Kidney (tissue), 14 donors: ENCODE measurements around the gene SF3B1. TPM values are rescaled to one million over a fixed set of nuclear protein-coding genes. Genes with fewer than 3 reads are reported as not detected.
A peak's percentile ranks its signal among the peaks of the same experiment; 100 is the strongest.

Source experiments
- DNase-seq, 5 donors: peaks; one replicate each; pipeline ENCODE4 v3.0.0-alpha.2; 2013 to 2020
- FAIRE-seq: peaks from 2 replicates; lab custom pipeline; 2012; peaks lifted over from hg19 to GRCh38; lab: Jason Lieb, UNC
- H3K27ac ChIP-seq, 2 donors: one replicate each; pipeline ENCODE4 v1.7.0; 2013; ENCODE audit warnings: low read depth in 2 of 2, low read length in 2 of 2, inconsistent platforms in 1 of 2
- H3K27me3 ChIP-seq: one replicate; pipeline ENCODE4 v1.7.1; 2013; ENCODE audit warnings: low read length, inconsistent platforms; ENCODE audit not compliant: control insufficient read depth, insufficient read depth
- H3K36me3 ChIP-seq, 3 donors: one replicate each; pipeline versions ENCODE4 v1.7.0 to v1.7.1; 2013; ENCODE audit warnings: low read length in 3 of 3, control low read depth in 1 of 3, inconsistent platforms in 1 of 3; ENCODE audit not compliant: insufficient read depth in 3 of 3, control insufficient read depth in 2 of 3
- H3K4me1 ChIP-seq, 3 donors: one replicate each; pipeline versions ENCODE4 v1.7.0 to v1.7.1; 2013; ENCODE audit warnings: low read length in 3 of 3, inconsistent platforms in 1 of 3, low read depth in 1 of 3; ENCODE audit not compliant: control insufficient read depth in 2 of 3, insufficient read depth in 2 of 3
- H3K4me3 ChIP-seq, 3 donors: one replicate each; pipeline versions ENCODE4 v1.7.0 to v1.8.1; 2013; ENCODE audit warnings: low read length in 3 of 3, control low read depth in 1 of 3, inconsistent platforms in 1 of 3
- H3K9ac ChIP-seq, 3 donors: one replicate each; pipeline versions ENCODE4 v1.7.0 to v1.7.1; 2013; ENCODE audit warnings: low read length in 3 of 3, control low read depth in 1 of 3, inconsistent platforms in 1 of 3
- H3K9me3 ChIP-seq, 3 donors: one replicate each; pipeline versions ENCODE4 v1.7.0 to v1.7.1; 2013; ENCODE audit warnings: low read length in 3 of 3, control low read depth in 1 of 3, inconsistent platforms in 1 of 3; ENCODE audit not compliant: control insufficient read depth in 2 of 3, insufficient read depth in 1 of 3
- intact Hi-C: fragments of 100-400 bp; cut with DNase I; formaldehyde crosslinking; loops from one replicate; pipeline ENCODE4 v1.11.1; 2022
- polyA plus RNA-seq: library from polyadenylated mRNA; stranded (reverse); fragments of 350-450 nt; fragmentation: Illumina TruSeq; extraction: RNeasy Lipid Tissue Mini Kit (QIAGEN cat#74804); gene quantifications from one replicate; pipeline ENCODE4 v1.2.3, GENCODE V29; 2014; ENCODE audit warnings: low read depth, low replicate concordance; ENCODE audit not compliant: insufficient read depth
- total RNA-seq: library from RNA; stranded (reverse); fragmentation: NEBNext Ultra II Directional; extraction: Animal tissue kit (Norgen Biotek cat#: 25700); gene quantifications from one replicate; pipeline ENCODE4 v1.2.1, GENCODE V29; 2021
- TF ChIP-seq, protein P1 (sequence below): IDR thresholded peaks from 3 replicates; pipeline ENCODE4 v1.5.1; 2012; ENCODE audit warnings: mild to moderate bottlenecking, moderate library complexity, borderline replicate concordance; ENCODE audit not compliant: insufficient read depth; ENCODE audit errors: extremely low read depth
- donor health status: control.
- donor health status: control.
- donor health status: control.
- donor health status: control.
- donor health status: control.
- donor health status: DM: yes; HTN: yes; CAD: no.
- donor health status: Normal renal cell carcinoma (clear cell type).

Gene SF3B1
- total and polyA plus RNA-seq, 2 donors from 2014 or later = 185 to 244 TPM

DNA sequence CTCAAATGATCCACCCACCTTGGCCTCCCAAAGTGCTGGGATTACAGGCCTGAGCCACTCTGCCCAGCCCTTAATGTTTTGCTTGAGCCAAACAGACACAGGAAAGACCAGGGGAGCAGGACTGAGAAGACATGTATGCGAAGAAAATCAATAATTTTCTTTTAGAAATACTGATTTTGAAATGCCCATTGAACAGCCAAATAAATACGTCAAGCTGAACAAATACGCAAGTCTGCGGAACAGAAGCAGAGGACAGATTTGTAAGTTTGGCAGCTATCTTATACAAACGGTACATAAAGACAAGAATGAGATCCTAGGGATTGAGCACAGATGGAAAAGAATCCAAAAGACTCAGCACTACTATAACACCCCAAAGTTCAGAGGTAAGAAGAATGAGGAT, 20.8 kb downstream of the SF3B1 start:
- no peak overlapping the region for H3K9ac ChIP-seq
- FAIRE-seq = no peak
- intact Hi-C loops = no loop called here

DNA sequence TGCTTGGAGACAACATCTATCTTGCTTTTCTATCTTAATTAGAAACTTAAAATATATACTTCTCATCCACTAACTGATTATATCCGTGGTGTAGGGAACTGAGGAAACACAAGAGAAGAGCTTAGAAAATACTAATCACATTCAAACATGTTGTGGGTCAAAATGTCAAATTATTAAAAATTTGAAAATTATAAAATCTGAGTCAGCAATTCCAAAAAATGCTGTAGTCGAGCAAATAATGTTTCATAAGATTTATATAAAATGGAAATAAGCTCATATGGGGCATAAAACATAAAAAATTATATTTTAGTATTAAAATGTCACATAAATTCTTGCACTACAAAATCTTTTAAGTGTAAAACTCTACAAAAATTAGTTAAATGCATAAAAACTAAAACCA, 29.2 kb downstream of the SF3B1 start:
- H3K27ac ChIP-seq = no peak overlapping the region
- H3K9me3 ChIP-seq = no peaks in the 10 kb centered on the region
- peak; percentile 52 for FAIRE-seq
- peaks cover 18 to 82% (median 52%) of the 10 kb centered on the region in 3 donors for H3K36me3 ChIP-seq
- TF ChIP-seq, protein P1, sequence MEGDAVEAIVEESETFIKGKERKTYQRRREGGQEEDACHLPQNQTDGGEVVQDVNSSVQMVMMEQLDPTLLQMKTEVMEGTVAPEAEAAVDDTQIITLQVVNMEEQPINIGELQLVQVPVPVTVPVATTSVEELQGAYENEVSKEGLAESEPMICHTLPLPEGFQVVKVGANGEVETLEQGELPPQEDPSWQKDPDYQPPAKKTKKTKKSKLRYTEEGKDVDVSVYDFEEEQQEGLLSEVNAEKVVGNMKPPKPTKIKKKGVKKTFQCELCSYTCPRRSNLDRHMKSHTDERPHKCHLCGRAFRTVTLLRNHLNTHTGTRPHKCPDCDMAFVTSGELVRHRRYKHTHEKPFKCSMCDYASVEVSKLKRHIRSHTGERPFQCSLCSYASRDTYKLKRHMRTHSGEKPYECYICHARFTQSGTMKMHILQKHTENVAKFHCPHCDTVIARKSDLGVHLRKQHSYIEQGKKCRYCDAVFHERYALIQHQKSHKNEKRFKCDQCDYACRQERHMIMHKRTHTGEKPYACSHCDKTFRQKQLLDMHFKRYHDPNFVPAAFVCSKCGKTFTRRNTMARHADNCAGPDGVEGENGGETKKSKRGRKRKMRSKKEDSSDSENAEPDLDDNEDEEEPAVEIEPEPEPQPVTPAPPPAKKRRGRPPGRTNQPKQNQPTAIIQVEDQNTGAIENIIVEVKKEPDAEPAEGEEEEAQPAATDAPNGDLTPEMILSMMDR = no peak
- DNase-seq = no peak
- intact Hi-C loops = no loop called here
- no peaks in the 10 kb centered on the region for H3K4me1 ChIP-seq
- no peaks in the 10 kb centered on the region for H3K27me3 ChIP-seq
- no peak overlapping the region for H3K4me3 ChIP-seq
- no peak overlapping the region for H3K9ac ChIP-seq

More for the DNA sequence above, 20.8 kb downstream of the SF3B1 start:
- Histone ChIP-seq H3K27me3 (no peaks in the 10 kb centered on the region), H3K27ac (no peak overlapping the region), H3K9me3 (no peaks in the 10 kb centered on the region), H3K4me1 (no peaks in the 10 kb centered on the region), H3K4me3 (no peak overlapping the region), H3K36me3 (peaks cover 18 to 61% (median 33%) of the 10 kb centered on the region in 3 donors)
- TF ChIP-seq, protein P1 = no peak
- no peak for DNase-seq

DNA sequence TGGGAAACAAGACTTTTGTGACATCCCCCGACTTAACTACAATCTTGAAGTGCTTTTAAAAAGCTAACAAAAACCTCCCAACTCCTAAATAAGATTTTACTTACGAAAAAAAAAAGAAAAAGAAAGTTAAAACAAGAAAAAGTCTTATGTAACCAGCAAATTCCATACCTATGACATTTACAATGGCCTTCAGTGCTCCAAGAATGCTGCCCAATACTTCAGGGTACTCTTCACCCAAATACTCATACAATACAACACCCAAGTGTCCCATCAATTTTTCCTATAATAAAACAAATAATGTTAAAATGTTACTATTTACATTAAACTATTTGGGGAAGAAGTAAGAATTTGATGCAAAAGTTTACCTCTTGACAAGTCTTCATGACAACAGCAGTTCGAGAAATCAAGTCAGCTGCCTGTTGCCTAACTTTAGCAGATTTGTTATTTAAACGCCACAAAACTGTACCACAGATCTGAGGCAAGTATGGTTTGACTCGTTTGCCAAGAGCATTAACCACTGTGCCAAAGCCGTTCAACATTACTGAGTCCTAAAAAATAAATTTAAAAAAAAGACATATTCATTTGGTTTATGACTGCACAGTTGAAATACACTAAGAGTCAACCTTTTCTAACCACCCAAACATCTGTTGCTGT, 34.8 kb downstream of the SF3B1 start:
- Histone ChIP-seq H3K4me1 (no peaks in the 10 kb centered on the region), H3K36me3 (peaks cover 19 to 92% (median 58%) of the 10 kb centered on the region in 3 donors), H3K9ac (no peak overlapping the region), H3K27ac (no peak overlapping the region), H3K4me3 (no peak overlapping the region), H3K9me3 (no peaks in the 10 kb centered on the region), H3K27me3 (no peaks in the 10 kb centered on the region)
- DNase-seq = no peak
- no peak for FAIRE-seq
- intact Hi-C loops = no loop called here
- TF ChIP-seq, protein P1 = no peak
